Tibial nerve (tissue), 4 donors: ENCODE measurements around the gene COPG2. TPM values are rescaled to one million over a fixed set of nuclear protein-coding genes. Genes with fewer than 3 reads are reported as not detected.
"Not testable (repeated sequence)": the region's sequence is repeated elsewhere in the genome, so short reads cannot be mapped to it uniquely, and the experiment has no call there.

ENCODE experiments used
- DNase-seq, 2 donors: peaks; one replicate each; pipeline ENCODE4 v3.0.0-alpha.2; 2019; ENCODE audit warnings: low spot score in 2 of 2
- H3K27ac ChIP-seq, 4 donors: fragments of 200-600 bp; sonication (generic) in 3 of 4; one replicate each; pipeline ENCODE4 v1.5.1; 2017 to 2019; ENCODE audit warnings: mild to moderate bottlenecking in 1 of 4
- H3K27me3 ChIP-seq, 2 donors: fragments of 200-600 bp; sonication (generic) in 1 of 2; one replicate each; pipeline versions ENCODE4 v1.5.1 to v1.6.0; 2017 to 2019
- H3K36me3 ChIP-seq, 3 donors: fragments of 200-600 bp; sonication (generic); one replicate each; pipeline ENCODE4 v1.5.1; 2018 to 2019
- H3K4me1 ChIP-seq, 4 donors: fragments of 200-600 bp; sonication (generic) in 3 of 4; one replicate each; pipeline ENCODE4 v1.5.1; 2017 to 2019
- H3K4me3 ChIP-seq, 4 donors: fragments of 200-600 bp; sonication (generic) in 3 of 4; one replicate each; pipeline ENCODE4 v1.5.1; 2017 to 2019; ENCODE audit warnings: mild to moderate bottlenecking in 1 of 4, moderate library complexity in 1 of 4
- H3K9me3 ChIP-seq, 4 donors: fragments of 200-600 bp; sonication (generic) in 3 of 4; one replicate each; pipeline ENCODE4 v1.5.1; 2017 to 2019
- CTCF ChIP-seq, 5 experiments: fragments of 200-600 bp in 3 of 5; fragments of 450-650 bp in 2 of 5; sonication (generic) in 3 of 5; IDR thresholded peaks; one replicate each; pipeline ENCODE4 v1.5.1; 2016 to 2019; ENCODE audit warnings: antibody characterized with exemption in 5 of 5, mild to moderate bottlenecking in 3 of 5, moderate library complexity in 2 of 5
- EP300 ChIP-seq, 2 donors: sonication (generic); formaldehyde crosslinking; IDR thresholded peaks; one replicate each; pipeline ENCODE4 v1.6.1; 2017; ENCODE audit warnings: antibody characterized with exemption in 2 of 2, mild to moderate bottlenecking in 1 of 2
- POLR2A ChIP-seq, 2 donors: fragments of 450-650 bp; IDR thresholded peaks; one replicate each; pipeline ENCODE4 v1.6.1; 2017; ENCODE audit warnings: antibody characterized with exemption in 2 of 2, mild to moderate bottlenecking in 2 of 2, moderate library complexity in 2 of 2
- WGBS, 2 donors: methylation state at CpG; one replicate each; pipeline ENCODE4 v1.1.5; 2018; 5-methylcytosine and 5-hydroxymethylcytosine counted together
- total RNA-seq, 4 donors: library from RNA; depleted of rRNA; stranded (reverse); fragments of >200 nt; gene quantifications; one replicate each; pipeline ENCODE4 v1.1.0, GENCODE V29; 2016

Gene COPG2
- total RNA-seq, 4 donors from 2014 or later = 12.7 to 22.7 (median 20.2) TPM

GRCh38 chr7:130553398-130554029 is 115.0 kb downstream of the COPG2 start:
- 89 to 92% methylated on average over 3 of the region's 3 CpGs for WGBS, 2 donors
- Histone ChIP-seq H3K27me3 (no peaks in the 10 kb centered on the region), H3K36me3 (peaks cover 0 to 44% (median 0%) of the 10 kb centered on the region in 3 donors), H3K27ac (no peak overlapping the region), H3K4me3 (no peak overlapping the region), H3K9me3 (no peaks in the 10 kb centered on the region), H3K4me1 (no peaks in the 10 kb centered on the region)
- TF ChIP-seq EP300 (IDR thresholded peaks at IDR 0.05) = no peak
- no peak for TF ChIP-seq CTCF (IDR thresholded peaks at IDR 0.05)
- TF ChIP-seq POLR2A (IDR thresholded peaks at IDR 0.05) = no peak
- no peak for DNase-seq

GRCh38 chr7:130544356-130544755 is 124.2 kb downstream of the COPG2 start:
- 92 to 94% methylated on average over 1 of the region's 1 CpG for WGBS, 2 donors

GRCh38 chr7:130543487-130544010 is 125.0 kb downstream of the COPG2 start:
- 88 to 91% methylated on average over 2 of the region's 2 CpGs for WGBS, 2 donors
- Histone ChIP-seq H3K36me3 (peaks cover 0 to 62% (median 0%) of the 10 kb centered on the region in 3 donors), H3K9me3 (no peaks in the 10 kb centered on the region), H3K4me3 (no peak overlapping the region), H3K4me1 (no peaks in the 10 kb centered on the region), H3K27me3 (no peaks in the 10 kb centered on the region), H3K27ac (no peak overlapping the region)
- TF ChIP-seq EP300 (IDR thresholded peaks at IDR 0.05) (no peak), CTCF (IDR thresholded peaks at IDR 0.05) (no peak), POLR2A (IDR thresholded peaks at IDR 0.05) (no peak)
- DNase-seq = no peak

More at GRCh38 chr7:130544356-130544755, 124.2 kb downstream of the COPG2 start:
- Histone ChIP-seq H3K4me1 (no peaks in the 10 kb centered on the region), H3K27me3 (no peaks in the 10 kb centered on the region), H3K27ac (no peak overlapping the region), H3K4me3 (no peak overlapping the region), H3K36me3 (peaks cover 0 to 61% (median 0%) of the 10 kb centered on the region in 3 donors), H3K9me3 (no peaks in the 10 kb centered on the region)
- TF ChIP-seq CTCF (IDR thresholded peaks at IDR 0.05) = no peak
- TF ChIP-seq EP300 (IDR thresholded peaks at IDR 0.05) = no peak
- no peak for TF ChIP-seq POLR2A (IDR thresholded peaks at IDR 0.05)
- no peak for DNase-seq

- not testable (repeated sequence) for DNase-seq, H3K27me3 ChIP-seq, H3K27ac ChIP-seq, H3K4me3 ChIP-seq, H3K9me3 ChIP-seq, H3K4me1 ChIP-seq
- H3K36me3 ChIP-seq = peaks cover 0 to 57% (median 0%) of the 10 kb centered on the region in 3 donors
- 67 to 82% methylated on average over 4 of the region's 4 CpGs for WGBS, 2 donors
Observed at GRCh38 chr7:130542297-130542696, 126.3 kb downstream of the COPG2 start.

GRCh38 chr7:130541287-130541686 is 127.3 kb downstream of the COPG2 start:
- H3K4me1 ChIP-seq, H3K27ac ChIP-seq, H3K4me3 ChIP-seq, H3K27me3 ChIP-seq, H3K9me3 ChIP-seq, DNase-seq: not testable (repeated sequence)
- peaks cover 0 to 60% (median 0%) of the 10 kb centered on the region in 3 donors for H3K36me3 ChIP-seq
- WGBS, 2 donors = 83 to 87% methylated on average over 7 of the region's 7 CpGs

GRCh38 chr7:130537894-130538293 is 130.7 kb downstream of the COPG2 start:
- not testable (repeated sequence) for H3K4me3 ChIP-seq, H3K27me3 ChIP-seq, H3K9me3 ChIP-seq, DNase-seq, H3K4me1 ChIP-seq, H3K27ac ChIP-seq
- H3K36me3 ChIP-seq = peaks cover 0 to 81% (median 0%) of the 10 kb centered on the region in 3 donors
- WGBS, 2 donors = 79 to 86% methylated on average over 6 of the region's 6 CpGs
